ENCODE results near the gene CYFIP1. TPM values are rescaled to one million over a fixed set of nuclear protein-coding genes. Genes with fewer than 3 reads are reported as not detected.
A peak's percentile ranks its signal among the peaks of the same experiment; 100 is the strongest.

Gene CYFIP1
- total and polyA plus RNA-seq, 9 of the 15 experiments (the other 6 are each of a cell fraction or from before 2014, with no cell fraction given): 3.8 to 59.8 (median 28.3) TPM

DNA sequence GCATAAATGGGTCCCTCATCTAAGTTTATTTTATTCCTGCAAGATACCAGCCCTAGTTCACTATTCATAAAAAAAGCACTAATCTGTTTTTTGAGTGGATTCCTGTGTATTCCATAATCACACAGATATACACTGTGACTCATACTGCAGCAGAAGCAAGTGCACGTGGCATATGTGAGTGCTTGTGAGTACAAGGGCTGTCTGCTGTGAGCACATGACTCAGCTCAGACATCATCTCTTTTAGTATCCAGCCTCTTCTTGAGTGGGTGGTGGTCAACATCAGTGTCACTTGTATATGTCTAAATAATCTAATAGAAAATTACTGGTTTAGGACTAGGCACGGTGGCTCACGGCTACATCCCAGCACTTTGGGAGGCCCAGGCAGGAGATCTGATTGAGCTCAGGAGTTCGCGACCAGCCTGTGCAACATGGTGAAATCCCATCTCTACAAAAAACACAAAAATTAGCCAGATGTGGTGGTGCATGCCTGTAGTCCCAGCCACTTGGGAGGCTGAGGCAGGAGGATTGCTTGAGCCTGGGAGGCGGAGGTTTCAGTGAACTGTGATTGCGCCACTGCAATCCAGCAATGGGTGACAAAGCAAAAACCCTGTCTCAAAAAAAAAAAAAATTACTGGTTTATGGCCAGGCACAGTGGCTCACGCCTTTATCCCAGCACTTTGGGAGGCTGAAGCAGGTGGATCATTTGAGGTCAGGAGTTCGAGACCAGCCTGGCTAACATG is 91.9 kb downstream of the CYFIP1 start (continued):
- TF ChIP-seq, protein P1, sequence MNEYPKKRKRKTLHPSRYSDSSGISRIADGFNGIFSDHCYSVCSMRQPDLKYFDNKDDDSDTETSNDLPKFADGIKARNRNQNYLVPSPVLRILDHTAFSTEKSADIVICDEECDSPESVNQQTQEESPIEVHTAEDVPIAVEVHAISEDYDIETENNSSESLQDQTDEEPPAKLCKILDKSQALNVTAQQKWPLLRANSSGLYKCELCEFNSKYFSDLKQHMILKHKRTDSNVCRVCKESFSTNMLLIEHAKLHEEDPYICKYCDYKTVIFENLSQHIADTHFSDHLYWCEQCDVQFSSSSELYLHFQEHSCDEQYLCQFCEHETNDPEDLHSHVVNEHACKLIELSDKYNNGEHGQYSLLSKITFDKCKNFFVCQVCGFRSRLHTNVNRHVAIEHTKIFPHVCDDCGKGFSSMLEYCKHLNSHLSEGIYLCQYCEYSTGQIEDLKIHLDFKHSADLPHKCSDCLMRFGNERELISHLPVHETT (CRISPR knock-in tag; conservative IDR thresholded peaks at IDR 0.05 in 1 of 2, IDR thresholded peaks at IDR 0.05 in 1 of 2): no peak
- TF ChIP-seq FUS (optimal IDR thresholded peaks at IDR 0.05; ENCODE audit: low read depth, low read length) (no peak), CEBPB (tag; IDR thresholded peaks at IDR 0.05) (peak; percentile 94), RFX5 (IDR thresholded peaks at IDR 0.05; ENCODE audit: low read depth, low read length) (no peak), ZNF174 (CRISPR knock-in tag; IDR thresholded peaks at IDR 0.05) (no peak), XRCC3 (IDR thresholded peaks at IDR 0.05) (no peak), ETS2 (tag; IDR thresholded peaks at IDR 0.05; ENCODE audit: borderline replicate concordance, poor library complexity, severe bottlenecking) (no peak), TEAD1 (CRISPR knock-in tag; IDR thresholded peaks at IDR 0.05) (no peak), BCL6 (CRISPR knock-in tag; IDR thresholded peaks at IDR 0.05) (no peak), CTCF (IDR thresholded peaks at IDR 0.05 in 2 of 3, conservative IDR thresholded peaks at IDR 0.05 in 1 of 3; ENCODE audit: insufficient read depth in 2 of 3, low read depth in 1 of 3, low read length in 3 of 3) (no peak), ZNF507 (tag; conservative IDR thresholded peaks at IDR 0.05) (no peak), ZNF699 (CRISPR knock-in tag; IDR thresholded peaks at IDR 0.05; ENCODE audit: insufficient replicate concordance) (no peak), RCOR1 (IDR thresholded peaks at IDR 0.05; ENCODE audit: borderline replicate concordance in 1 of 2, low read depth in 2 of 2, low read length in 2 of 2) (peak in 1 of 2 experiments; percentile 29; a peak in 1 of 4 replicates), EP400 (IDR thresholded peaks at IDR 0.05) (peak; percentile 52; the same call in 1 of the 2 replicates)
- TF ChIP-seq, protein P2, sequence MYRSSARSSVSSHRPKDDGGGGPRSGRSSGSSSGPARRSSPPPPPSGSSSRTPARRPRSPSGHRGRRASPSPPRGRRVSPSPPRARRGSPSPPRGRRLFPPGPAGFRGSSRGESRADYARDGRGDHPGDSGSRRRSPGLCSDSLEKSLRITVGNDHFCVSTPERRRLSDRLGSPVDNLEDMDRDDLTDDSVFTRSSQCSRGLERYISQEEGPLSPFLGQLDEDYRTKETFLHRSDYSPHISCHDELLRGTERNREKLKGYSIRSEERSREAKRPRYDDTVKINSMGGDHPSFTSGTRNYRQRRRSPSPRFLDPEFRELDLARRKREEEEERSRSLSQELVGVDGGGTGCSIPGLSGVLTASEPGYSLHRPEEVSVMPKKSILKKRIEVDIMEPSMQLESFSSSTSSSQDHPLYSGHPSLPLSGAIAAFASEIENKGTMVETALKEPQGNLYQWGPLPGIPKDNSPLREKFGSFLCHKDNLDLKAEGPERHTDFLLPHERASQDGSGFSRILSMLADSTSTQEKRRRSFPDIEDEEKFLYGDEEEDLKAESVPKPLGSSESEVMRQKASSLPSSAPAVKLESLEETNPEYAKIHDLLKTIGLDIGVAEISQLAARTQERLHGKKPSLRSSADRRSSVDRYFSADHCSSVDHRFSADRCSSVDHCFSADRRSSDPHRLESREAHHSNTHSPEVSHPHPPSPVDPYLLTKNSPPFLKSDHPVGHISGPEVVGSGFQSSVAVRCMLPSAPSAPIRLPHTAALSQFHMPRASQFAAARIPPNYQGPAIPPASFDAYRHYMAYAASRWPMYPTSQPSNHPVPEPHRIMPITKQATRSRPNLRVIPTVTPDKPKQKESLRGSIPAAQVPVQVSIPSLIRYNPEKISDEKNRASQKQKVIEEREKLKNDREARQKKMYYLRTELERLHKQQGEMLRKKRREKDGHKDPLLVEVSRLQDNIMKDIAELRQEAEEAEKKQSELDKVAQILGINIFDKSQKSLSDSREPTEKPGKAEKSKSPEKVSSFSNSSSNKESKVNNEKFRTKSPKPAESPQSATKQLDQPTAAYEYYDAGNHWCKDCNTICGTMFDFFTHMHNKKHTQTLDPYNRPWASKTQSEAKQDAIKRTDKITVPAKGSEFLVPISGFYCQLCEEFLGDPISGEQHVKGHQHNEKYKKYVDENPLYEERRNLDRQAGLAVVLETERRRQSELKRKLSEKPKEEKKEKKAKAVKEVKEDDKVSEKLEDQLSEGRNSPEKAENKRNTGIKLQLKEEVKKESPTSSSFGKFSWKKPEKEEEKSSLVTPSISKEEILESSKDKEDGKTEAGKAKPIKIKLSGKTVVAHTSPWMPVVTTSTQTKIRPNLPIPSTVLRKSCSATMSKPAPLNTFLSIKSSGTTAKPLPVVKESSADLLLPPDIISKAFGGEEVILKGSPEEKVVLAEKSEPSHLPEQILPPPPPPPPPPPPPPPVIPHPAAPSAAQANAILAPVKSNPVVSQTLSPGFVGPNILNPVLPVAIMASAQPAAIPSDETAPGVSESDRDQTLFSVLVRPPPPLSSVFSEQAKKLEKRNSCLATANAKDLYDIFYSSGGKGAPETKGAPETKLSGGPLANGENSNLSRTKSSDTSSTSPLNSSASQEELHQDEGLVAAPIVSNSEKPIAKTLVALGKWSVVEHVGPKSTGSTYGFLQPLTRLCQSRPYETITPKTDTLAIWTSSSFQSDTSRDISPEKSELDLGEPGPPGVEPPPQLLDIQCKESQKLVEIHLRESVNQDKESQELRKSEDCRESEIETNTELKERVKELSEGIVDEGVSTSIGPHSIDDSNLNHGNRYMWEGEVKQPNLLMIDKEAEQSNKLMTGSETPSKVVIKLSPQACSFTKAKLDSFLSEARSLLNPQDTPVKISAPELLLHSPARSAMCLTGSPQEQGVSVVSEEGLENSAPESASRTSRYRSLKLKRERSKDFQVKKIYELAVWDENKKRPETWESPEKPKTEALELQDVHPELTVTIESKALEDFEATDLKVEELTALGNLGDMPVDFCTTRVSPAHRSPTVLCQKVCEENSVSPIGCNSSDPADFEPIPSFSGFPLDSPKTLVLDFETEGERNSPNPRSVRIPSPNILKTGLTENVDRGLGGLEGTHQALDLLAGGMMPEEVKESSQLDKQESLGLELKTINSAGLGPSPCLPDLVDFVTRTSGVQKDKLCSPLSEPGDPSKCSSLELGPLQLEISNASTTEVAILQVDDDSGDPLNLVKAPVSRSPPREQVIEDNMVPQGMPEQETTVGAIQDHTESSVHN (IDR thresholded peaks at IDR 0.05; ENCODE audit: borderline replicate concordance in 1 of 2, low read depth in 1 of 2): peak in 1 of 2 experiments; percentile 73; a peak in 1 of 4 replicates

Measured in K562 (cell line).